Mucosa of stomach (tissue), 1 donor: Measurements from ENCODE around the gene AGBL1.

Experiments used
- H3K27me3 ChIP-seq: one replicate; pipeline ENCODE4 v1.7.0; 2013; ENCODE audit warnings: mild to moderate bottlenecking, low read length; ENCODE audit not compliant: control insufficient read depth, insufficient read depth
- H3K36me3 ChIP-seq: one replicate; pipeline ENCODE4 v1.7.0; 2013; ENCODE audit warnings: low read length; ENCODE audit not compliant: control insufficient read depth, insufficient read depth
- H3K4me1 ChIP-seq: one replicate; pipeline ENCODE4 v1.7.0; 2013; ENCODE audit warnings: mild to moderate bottlenecking, low read length; ENCODE audit not compliant: control insufficient read depth, insufficient read depth
- H3K4me3 ChIP-seq: one replicate; pipeline ENCODE4 v1.7.0; 2013; ENCODE audit warnings: low read length
- H3K9ac ChIP-seq: one replicate; pipeline ENCODE4 v1.7.0; 2013; ENCODE audit warnings: mild to moderate bottlenecking, low read length, moderate library complexity
- H3K9me3 ChIP-seq: one replicate; pipeline ENCODE4 v1.7.0; 2013; ENCODE audit warnings: mild to moderate bottlenecking, low read length, moderate library complexity; ENCODE audit not compliant: control insufficient read depth
- donor health status: Pancreatic carcinoma.

AGBL1 gene

DNA sequence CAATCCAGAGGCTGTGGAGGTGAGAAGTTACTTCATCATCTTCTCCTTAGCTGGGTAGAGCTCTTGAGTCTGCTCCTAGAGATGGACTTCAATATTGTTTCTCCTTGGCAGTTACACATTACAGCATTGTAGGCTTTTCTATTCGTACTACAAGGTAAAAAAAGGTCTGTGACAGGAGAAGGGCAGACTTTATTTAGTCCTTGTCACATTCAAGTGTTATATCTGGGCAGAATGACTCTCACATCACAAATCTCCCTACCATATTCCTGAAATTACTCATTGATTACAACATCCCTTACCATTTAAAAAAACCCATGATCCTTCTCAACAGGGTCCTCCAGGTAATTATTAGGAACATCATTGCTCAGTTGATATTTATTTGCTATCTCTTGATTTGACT lies 75.0 kb downstream of the AGBL1 start:
- H3K9ac ChIP-seq: no peak overlapping the region
- H3K4me1 ChIP-seq: no peaks in the 10 kb centered on the region
- no peaks in the 10 kb centered on the region for H3K27me3 ChIP-seq
- H3K4me3 ChIP-seq: no peak overlapping the region
- H3K36me3 ChIP-seq: no peaks in the 10 kb centered on the region
- H3K9me3 ChIP-seq: no peaks in the 10 kb centered on the region

DNA sequence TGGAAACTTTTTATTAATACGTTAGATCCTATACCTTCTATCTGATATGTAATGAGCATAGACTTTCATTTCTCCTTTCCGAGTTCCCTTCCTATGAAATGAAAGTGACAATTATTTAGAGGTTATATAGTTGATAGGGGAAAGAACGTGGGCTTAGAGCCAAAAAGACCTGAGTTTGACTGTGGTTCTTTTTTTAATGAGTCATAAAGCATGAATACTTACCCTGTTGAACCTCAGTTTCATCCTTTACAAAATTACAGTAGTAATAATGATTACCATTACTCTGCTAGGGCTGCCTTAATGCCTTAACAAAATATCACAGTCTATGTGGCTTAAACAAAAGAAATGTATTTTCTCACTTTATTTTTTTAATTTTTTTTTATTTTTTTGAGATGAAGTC lies 75.9 kb downstream of the AGBL1 start:
- no peak overlapping the region for H3K4me3 ChIP-seq
- no peaks in the 10 kb centered on the region for H3K36me3 ChIP-seq
- H3K9ac ChIP-seq: no peak overlapping the region
- no peaks in the 10 kb centered on the region for H3K27me3 ChIP-seq
- no peaks in the 10 kb centered on the region for H3K4me1 ChIP-seq
- no peaks in the 10 kb centered on the region for H3K9me3 ChIP-seq

DNA sequence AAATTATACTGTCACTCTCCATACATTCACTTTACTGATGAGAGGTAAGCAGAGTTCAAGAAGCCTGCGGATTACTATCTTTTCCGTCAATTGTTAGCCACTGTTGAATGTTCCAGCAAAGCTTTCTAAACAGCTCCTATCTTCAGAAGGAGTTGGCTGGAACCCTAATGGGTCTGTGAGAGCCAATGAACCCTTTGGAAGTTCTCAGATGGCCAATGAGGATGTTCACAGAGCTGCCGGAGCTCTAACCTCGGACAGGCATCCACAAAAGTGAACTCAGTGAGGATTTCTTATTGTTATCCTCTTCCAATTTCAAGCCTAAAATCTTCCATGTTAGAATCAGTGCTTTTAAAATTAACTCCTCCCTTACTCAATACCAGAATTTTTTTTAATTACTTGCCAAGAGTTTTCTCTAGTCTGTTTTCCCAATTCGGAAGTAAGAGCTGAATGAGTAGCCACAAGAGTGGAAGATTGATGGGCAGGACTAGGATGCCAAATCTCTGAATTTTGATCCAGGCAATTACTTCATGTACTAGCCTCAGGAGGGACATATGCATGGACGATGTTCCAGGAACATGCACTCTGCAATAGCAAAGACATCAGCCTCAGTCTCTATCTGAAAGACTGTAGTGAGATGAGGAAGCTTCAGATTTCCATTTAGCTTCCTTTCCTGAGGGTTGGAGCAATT lies 78.1 kb downstream of the AGBL1 start:
- no peak overlapping the region for H3K9ac ChIP-seq
- H3K27me3 ChIP-seq: no peaks in the 10 kb centered on the region
- no peak overlapping the region for H3K4me3 ChIP-seq
- H3K4me1 ChIP-seq: no peaks in the 10 kb centered on the region
- no peaks in the 10 kb centered on the region for H3K9me3 ChIP-seq
- no peaks in the 10 kb centered on the region for H3K36me3 ChIP-seq

DNA sequence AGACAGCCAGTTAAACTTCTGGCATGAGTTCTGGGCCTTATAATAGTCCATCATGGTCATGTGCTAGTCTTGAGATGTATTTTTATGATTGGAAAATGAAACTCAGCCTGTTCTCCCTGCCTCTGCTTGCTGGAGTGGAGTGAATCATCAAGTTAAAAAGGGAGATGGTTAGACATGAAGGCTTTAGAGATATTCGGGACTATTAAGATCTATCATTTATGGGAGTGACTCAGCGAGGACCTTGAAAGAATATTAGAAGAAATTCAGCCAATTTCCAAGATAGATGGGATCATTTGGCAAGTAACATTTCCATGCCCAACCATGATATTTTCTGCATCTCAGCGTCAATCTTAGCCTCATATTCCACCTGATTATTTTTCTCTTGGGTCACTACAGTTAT lies 79.8 kb downstream of the AGBL1 start:
- Histone ChIP-seq H3K9me3 (no peaks in the 10 kb centered on the region), H3K36me3 (no peaks in the 10 kb centered on the region), H3K4me1 (no peaks in the 10 kb centered on the region), H3K4me3 (no peak overlapping the region), H3K27me3 (no peaks in the 10 kb centered on the region), H3K9ac (no peak overlapping the region)

DNA sequence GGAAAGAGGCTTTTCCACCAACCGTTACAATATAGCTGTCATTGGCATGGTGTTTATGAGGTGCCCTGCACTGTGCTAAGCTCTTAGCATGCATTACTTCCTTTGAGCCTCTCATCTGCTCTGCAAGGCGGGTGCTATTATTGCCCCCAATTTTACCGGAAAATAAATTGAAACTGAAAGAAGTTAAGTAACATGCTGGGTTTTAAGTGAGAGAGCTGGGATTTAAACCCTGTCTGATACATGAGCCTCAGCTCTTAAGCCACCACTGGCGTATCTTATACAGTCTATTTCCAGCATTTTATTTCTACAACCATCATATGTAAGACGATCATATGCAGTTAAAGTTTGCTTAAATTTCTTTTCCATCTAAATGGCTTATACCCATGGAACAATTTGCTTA lies 81.6 kb downstream of the AGBL1 start:
- H3K9me3 ChIP-seq: no peaks in the 10 kb centered on the region
- no peaks in the 10 kb centered on the region for H3K36me3 ChIP-seq
- no peak overlapping the region for H3K4me3 ChIP-seq
- no peak overlapping the region for H3K9ac ChIP-seq
- H3K27me3 ChIP-seq: no peaks in the 10 kb centered on the region
- H3K4me1 ChIP-seq: no peaks in the 10 kb centered on the region

DNA sequence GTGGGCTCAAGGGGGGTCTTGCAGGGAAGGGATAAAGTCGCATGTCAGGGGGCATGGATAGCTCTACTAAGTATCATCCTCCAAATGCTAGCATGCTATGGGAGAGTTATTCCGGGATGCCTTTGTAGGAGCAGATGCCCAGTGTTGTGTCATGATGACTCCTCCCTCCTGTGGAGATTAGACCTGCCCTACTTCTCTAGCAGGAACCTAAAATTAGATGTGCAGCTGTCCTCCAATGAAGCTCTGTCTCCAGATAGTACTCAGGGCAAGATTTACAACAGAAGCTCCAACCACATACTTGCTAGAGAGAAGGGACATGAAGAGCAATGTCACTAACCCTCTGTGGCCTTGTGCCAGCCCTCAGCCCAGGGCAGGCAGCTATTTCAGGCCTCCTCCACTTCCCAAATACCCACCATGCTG lies 82.5 kb downstream of the AGBL1 start:
- Histone ChIP-seq H3K4me3 (no peak overlapping the region), H3K9me3 (no peaks in the 10 kb centered on the region), H3K36me3 (no peaks in the 10 kb centered on the region), H3K27me3 (no peaks in the 10 kb centered on the region), H3K4me1 (no peaks in the 10 kb centered on the region), H3K9ac (no peak overlapping the region)

DNA sequence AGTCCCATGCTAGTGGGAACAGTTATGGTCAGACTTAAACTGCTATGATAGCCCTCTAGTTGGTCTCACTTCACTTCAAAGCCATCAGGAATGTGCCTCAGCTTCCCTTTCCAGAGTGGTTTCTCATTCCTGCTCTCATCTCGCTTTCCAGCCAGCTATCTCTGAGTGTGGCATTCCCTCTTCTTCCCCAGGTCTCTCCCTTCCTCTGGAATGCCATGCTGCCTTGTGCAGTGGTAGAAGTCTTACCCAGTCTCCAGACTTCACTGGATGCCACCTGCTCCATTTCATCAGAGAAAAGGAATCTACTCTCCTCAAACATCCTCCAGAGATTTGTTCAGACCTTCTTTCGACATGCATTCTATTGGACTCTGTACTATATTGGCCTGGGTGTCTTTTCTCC lies 83.0 kb downstream of the AGBL1 start:
- no peaks in the 10 kb centered on the region for H3K9me3 ChIP-seq
- H3K27me3 ChIP-seq: no peaks in the 10 kb centered on the region
- no peaks in the 10 kb centered on the region for H3K4me1 ChIP-seq
- H3K9ac ChIP-seq: no peak overlapping the region
- no peaks in the 10 kb centered on the region for H3K36me3 ChIP-seq
- H3K4me3 ChIP-seq: no peak overlapping the region

DNA sequence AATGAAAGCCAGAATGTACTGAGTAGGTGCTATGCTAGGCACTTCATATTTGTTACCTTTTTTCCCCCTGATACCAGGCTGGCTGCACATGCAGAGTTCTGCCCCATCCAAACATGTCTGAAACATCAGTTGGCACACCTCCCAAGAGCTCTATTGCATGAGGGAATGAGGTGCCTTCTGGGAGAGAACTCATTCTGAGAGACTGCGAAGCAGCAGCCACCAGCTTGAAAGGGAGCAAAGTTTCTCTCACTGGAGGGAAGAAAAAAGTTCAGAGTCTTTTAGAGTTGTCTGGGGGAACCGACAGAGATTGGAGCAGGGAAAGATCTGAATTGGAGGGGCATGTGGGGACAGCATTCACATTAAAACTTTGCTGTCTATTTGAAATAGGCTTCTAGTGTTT lies 84.1 kb downstream of the AGBL1 start:
- no peaks in the 10 kb centered on the region for H3K36me3 ChIP-seq
- H3K9me3 ChIP-seq: no peaks in the 10 kb centered on the region
- no peaks in the 10 kb centered on the region for H3K27me3 ChIP-seq
- H3K4me1 ChIP-seq: no peaks in the 10 kb centered on the region
- H3K9ac ChIP-seq: no peak overlapping the region
- H3K4me3 ChIP-seq: no peak overlapping the region

DNA sequence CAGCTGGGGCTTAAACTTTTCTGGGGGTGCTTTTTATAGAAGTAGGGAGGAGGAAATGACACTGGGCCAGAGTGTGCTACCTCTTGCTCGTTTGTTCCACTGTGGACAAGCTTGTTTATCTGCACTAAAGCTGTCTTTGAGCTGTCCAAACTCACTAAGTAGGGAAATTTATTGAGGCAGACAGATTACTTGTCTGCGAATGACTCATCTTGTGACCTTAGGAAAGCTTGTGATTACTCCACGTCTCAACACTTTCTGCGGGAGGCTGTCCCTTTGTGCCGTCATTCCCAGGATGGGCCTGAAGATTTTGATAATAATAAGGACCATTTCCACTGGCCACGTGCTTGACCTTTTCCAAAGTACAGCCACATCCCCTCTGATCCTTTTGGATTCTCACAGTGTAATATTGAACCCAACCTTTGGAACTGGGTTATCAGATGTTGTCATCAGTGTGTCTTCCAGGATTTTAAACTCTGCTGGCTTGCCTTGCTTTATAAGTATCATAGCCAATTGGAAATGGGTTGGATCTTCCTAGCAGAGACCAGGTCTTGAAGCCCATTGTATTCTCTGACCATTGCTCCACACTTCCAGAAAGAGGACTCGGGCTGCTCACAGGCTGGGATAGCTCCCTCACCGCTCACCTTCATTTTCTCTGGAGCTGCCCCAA lies 84.7 kb downstream of the AGBL1 start:
- no peaks in the 10 kb centered on the region for H3K27me3 ChIP-seq
- no peaks in the 10 kb centered on the region for H3K36me3 ChIP-seq
- no peaks in the 10 kb centered on the region for H3K9me3 ChIP-seq
- no peak overlapping the region for H3K4me3 ChIP-seq
- no peak overlapping the region for H3K9ac ChIP-seq
- no peaks in the 10 kb centered on the region for H3K4me1 ChIP-seq

DNA sequence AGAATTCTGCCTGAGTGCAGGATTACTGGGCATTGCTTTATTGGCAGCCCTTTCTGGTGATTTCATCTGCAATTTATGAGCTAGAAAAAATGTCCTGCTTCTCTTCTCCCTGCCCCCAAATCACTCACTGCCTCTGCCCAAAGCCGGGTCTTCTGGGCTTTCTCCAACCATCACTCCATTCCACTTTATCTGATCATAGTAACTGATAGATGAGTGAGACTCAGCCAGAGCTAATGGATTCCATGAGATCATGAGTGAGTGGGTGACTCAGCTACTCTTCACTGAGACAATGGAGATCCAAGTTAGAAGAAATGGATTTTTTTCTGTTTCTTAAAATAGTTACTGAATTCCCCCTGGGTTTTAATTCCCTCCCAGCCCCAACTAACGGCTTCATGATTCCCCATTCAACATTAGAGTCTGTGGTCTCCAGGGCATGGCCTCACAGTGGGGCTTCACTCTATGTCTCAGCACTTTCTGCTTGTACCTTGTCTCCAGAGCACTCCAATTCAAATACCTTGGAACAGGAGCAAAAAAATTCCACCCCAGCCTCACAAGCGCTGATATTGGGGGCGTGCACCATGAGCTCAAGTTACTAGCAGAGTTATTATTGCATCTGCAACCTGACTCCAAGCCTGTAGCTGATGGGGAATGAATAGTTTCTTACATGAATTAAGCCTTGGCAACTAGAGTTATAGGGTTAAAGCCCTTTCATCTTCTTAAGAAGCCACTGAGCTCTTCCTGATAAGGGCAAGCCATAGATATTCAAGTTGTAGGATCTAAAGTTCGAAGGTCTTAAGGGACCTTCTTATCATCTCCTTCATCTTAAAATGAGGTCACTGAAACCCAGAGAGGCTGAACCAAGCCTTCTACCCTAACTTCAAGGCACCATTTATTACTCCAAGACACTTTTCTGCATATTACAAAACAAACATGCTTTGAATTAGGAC lies 85.9 kb downstream of the AGBL1 start:
- Histone ChIP-seq H3K4me3 (no peak overlapping the region), H3K4me1 (no peaks in the 10 kb centered on the region), H3K36me3 (no peaks in the 10 kb centered on the region), H3K9ac (no peak overlapping the region), H3K27me3 (no peaks in the 10 kb centered on the region), H3K9me3 (no peaks in the 10 kb centered on the region)

DNA sequence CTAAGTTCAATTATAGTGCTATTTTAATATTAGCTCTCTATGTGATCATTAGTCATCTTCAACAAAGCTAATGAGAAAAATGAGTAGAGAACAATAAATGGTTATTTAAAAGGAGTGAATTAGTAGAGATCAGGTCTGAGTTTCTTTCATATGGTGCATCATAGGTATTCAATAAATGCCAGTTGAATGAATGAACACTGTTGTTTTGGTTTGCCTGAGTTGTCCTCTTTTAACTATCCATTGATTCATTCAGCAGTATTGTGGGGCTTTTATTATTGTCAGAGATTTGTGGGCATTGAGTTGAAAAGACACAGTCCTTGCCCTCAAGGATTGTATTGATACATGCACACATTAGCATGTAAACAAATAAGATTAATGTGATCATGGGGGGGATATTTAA lies 88.2 kb downstream of the AGBL1 start:
- Histone ChIP-seq H3K4me1 (no peaks in the 10 kb centered on the region), H3K27me3 (no peaks in the 10 kb centered on the region), H3K9ac (no peak overlapping the region), H3K9me3 (no peaks in the 10 kb centered on the region), H3K4me3 (no peak overlapping the region), H3K36me3 (no peaks in the 10 kb centered on the region)

DNA sequence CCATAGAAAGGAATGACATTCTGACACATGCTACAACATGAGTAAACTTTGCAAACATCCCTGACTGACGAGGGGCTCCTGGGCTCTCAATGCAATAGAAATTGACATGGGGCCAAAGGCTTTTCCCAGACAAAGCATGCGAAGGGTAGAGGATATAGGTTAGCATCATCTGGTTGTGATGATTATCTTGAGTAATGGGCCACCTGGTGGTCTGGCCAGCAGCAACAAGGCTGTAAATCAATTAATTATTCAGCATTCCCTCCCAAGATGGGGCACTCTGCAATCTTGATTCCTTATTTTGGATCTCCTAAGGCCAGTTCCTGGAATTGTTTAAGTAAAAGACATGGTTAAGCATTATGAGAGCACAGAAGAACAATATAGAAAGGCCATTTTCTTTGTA lies 99.2 kb downstream of the AGBL1 start:
- Histone ChIP-seq H3K9me3 (no peaks in the 10 kb centered on the region), H3K36me3 (no peaks in the 10 kb centered on the region), H3K4me1 (no peaks in the 10 kb centered on the region), H3K27me3 (no peaks in the 10 kb centered on the region), H3K9ac (no peak overlapping the region), H3K4me3 (no peak overlapping the region)
